Natural killer cell (primary cell): ENCODE data around the gene UQCC2. TPM values are rescaled to one million over a fixed set of nuclear protein-coding genes. Genes with fewer than 3 reads are reported as not detected.

Experiments used
- ATAC-seq, 3 donors: fragments of 150-1000 bp in 2 of 3; fragments of 200-7000 bp in 1 of 3; cut with Tn5 transposase; 1 replicate in 1 of 3; 2 replicates in 2 of 3; pipeline ENCODE4 v1.10.0; 2021; ENCODE audit warnings: mild to moderate bottlenecking in 2 of 3, moderate library complexity in 2 of 3
- DNase-seq, 2 donors: peaks; one replicate each; pipeline versions ENCODE4 v3.0.0 to v3.0.0-alpha.2; 2013 to 2021; ENCODE audit warnings: mixed read lengths in 1 of 2
- H3K27ac ChIP-seq: one replicate; pipeline ENCODE4 v1.5.1; 2013; ENCODE audit warnings: mild to moderate bottlenecking, low read length
- H3K27me3 ChIP-seq: one replicate; pipeline ENCODE4 v1.6.1; 2013; ENCODE audit warnings: low read length; ENCODE audit not compliant: control insufficient read depth, insufficient read depth
- H3K36me3 ChIP-seq: one replicate; pipeline ENCODE4 v1.6.1; 2013; ENCODE audit warnings: low read length; ENCODE audit not compliant: control insufficient read depth, insufficient read depth
- H3K4me1 ChIP-seq: one replicate; pipeline ENCODE4 v1.6.1; 2013; ENCODE audit warnings: low read length; ENCODE audit not compliant: control insufficient read depth, insufficient read depth
- H3K4me3 ChIP-seq: one replicate; pipeline ENCODE4 v1.5.1; 2013; ENCODE audit warnings: low read length
- H3K9me3 ChIP-seq: one replicate; pipeline ENCODE4 v1.6.1; 2013; ENCODE audit warnings: low read length; ENCODE audit not compliant: control insufficient read depth, insufficient read depth
- H3K27ac Mint-ChIP-seq, 2 donors: one replicate each; pipeline ENCODE4 v1.8.0; 2022; ENCODE audit warnings: mild to moderate bottlenecking in 2 of 2, mixed read lengths in 2 of 2, moderate library complexity in 1 of 2
- H3K27me3 Mint-ChIP-seq, 2 donors: one replicate each; pipeline ENCODE4 v1.8.0; 2022; ENCODE audit warnings: low read depth in 2 of 2, mixed read lengths in 2 of 2
- H3K36me3 Mint-ChIP-seq: one replicate; pipeline ENCODE4 v1.8.0; 2022; ENCODE audit warnings: mixed read lengths
- H3K4me1 Mint-ChIP-seq, 2 donors: one replicate each; pipeline ENCODE4 v1.8.0; 2022; ENCODE audit warnings: mixed read lengths in 2 of 2
- H3K4me3 Mint-ChIP-seq: one replicate; pipeline ENCODE4 v1.8.0; 2022; ENCODE audit warnings: mild to moderate bottlenecking, moderate library complexity, mixed read lengths
- H3K9me3 Mint-ChIP-seq, 2 donors: one replicate each; pipeline ENCODE4 v1.8.0; 2022; ENCODE audit warnings: mixed read lengths in 2 of 2
- CTCF ChIP-seq: fragments of 200-600 bp; IDR thresholded peaks from one replicate; pipeline ENCODE4 v1.8.0; 2022; ENCODE audit warnings: antibody characterized with exemption
- WGBS: methylation state at CpG from one replicate; pipeline ENCODE4 v1.1.7; 2013; ENCODE audit warnings: missing lambda C conversion rate; ENCODE audit not compliant: insufficient coverage; 5-methylcytosine and 5-hydroxymethylcytosine counted together
- intact Hi-C: fragments of 100-400 bp; cut with micrococcal nuclease; formaldehyde crosslinking; loops from one replicate; pipeline ENCODE4 v1.14.2; 2022
- total RNA-seq, 4 donors: library from RNA; stranded (reverse); fragments of 120-200 nt in 1 of 4; gene quantifications; one replicate each; pipeline versions ENCODE4 v1.2.3 to v1.2.4, GENCODE V29; 2013 to 2022

Gene UQCC2
- total RNA-seq, 3 donors from 2014 or later (not counting 1 experiment from before 2014, with no cell fraction given): 15.8 to 19.6 (median 16.5) TPM

- H3K27me3 ChIP-seq: no peaks in the 10 kb centered on the region
- Mint-ChIP-seq H3K4me1 (no peaks in the 10 kb centered on the region), H3K4me3 (no peak overlapping the region), H3K36me3 (no peaks in the 10 kb centered on the region), H3K27ac (no peak overlapping the region), H3K27me3 (peaks cover 0 to 3% of the 10 kb centered on the region in 2 donors), H3K9me3 (no peaks in the 10 kb centered on the region)
- H3K4me1 ChIP-seq: no peaks in the 10 kb centered on the region
- DNase-seq (no peak), ATAC-seq (no peak)
- intact Hi-C loops: no loop called here
- no peaks in the 10 kb centered on the region for H3K36me3 ChIP-seq
- no peak overlapping the region for H3K27ac ChIP-seq
- H3K4me3 ChIP-seq: no peak overlapping the region
- TF ChIP-seq CTCF: no peak
- H3K9me3 ChIP-seq: no peaks in the 10 kb centered on the region
- 85% methylated on average over 12 of the region's 15 CpGs for WGBS
Measured at GRCh38 chr6:33751771-33752645, 40.5 kb upstream of the UQCC2 start.

- H3K36me3 ChIP-seq: no peaks in the 10 kb centered on the region
- intact Hi-C loops: no loop called here
- no peak for TF ChIP-seq CTCF
- H3K4me1 ChIP-seq: no peaks in the 10 kb centered on the region
- no peak for DNase-seq
- 70% methylated on average over 10 of the region's 11 CpGs for WGBS
- H3K27ac Mint-ChIP-seq: no peak overlapping the region
- no peak overlapping the region for H3K27ac ChIP-seq
- no peaks in the 10 kb centered on the region for H3K9me3 Mint-ChIP-seq
- H3K4me1 Mint-ChIP-seq: no peaks in the 10 kb centered on the region
- no peaks in the 10 kb centered on the region for H3K9me3 ChIP-seq
- no peak for ATAC-seq
- H3K4me3 Mint-ChIP-seq: no peak overlapping the region
- H3K27me3 ChIP-seq: no peaks in the 10 kb centered on the region
- peaks cover 0 to 3% of the 10 kb centered on the region in 2 donors for H3K27me3 Mint-ChIP-seq
- no peaks in the 10 kb centered on the region for H3K36me3 Mint-ChIP-seq
- no peak overlapping the region for H3K4me3 ChIP-seq
Measured at GRCh38 chr6:33750244-33750991, 38.9 kb upstream of the UQCC2 start.

GRCh38 chr6:33749401-33749800, 37.9 kb upstream of the UQCC2 start:
- H3K4me3 ChIP-seq: no peak overlapping the region
- TF ChIP-seq CTCF: no peak
- intact Hi-C loops: no loop called here
- Mint-ChIP-seq H3K27ac (no peak overlapping the region), H3K36me3 (no peaks in the 10 kb centered on the region), H3K4me3 (no peak overlapping the region), H3K9me3 (no peaks in the 10 kb centered on the region), H3K4me1 (peaks cover under 1% of the 10 kb centered on the region in 2 donors), H3K27me3 (peaks cover 0 to 3% of the 10 kb centered on the region in 2 donors)
- 83% methylated on average over 7 of the region's 7 CpGs for WGBS
- H3K27me3 ChIP-seq: no peaks in the 10 kb centered on the region
- no peak overlapping the region for H3K27ac ChIP-seq
- ATAC-seq (no peak), DNase-seq (no peak)
- H3K4me1 ChIP-seq: no peaks in the 10 kb centered on the region
- no peaks in the 10 kb centered on the region for H3K9me3 ChIP-seq
- H3K36me3 ChIP-seq: no peaks in the 10 kb centered on the region
